ENCODE measurements around the gene IFT80. TPM values are rescaled to one million over a fixed set of nuclear protein-coding genes. Genes with fewer than 3 reads are reported as not detected.
"Not testable (repeated sequence)": the region's sequence is repeated elsewhere in the genome, so short reads cannot be mapped to it uniquely, and the experiment has no call there.

The IFT80 gene
- total RNA-seq, 1 experiment from 2014 or later, result 41.0 TPM

GRCh38 chr3:160278210-160278609 lies 120.8 kb downstream of the IFT80 start:
- no peak for DNase-seq (ENCODE audit: low spot score)

GRCh38 chr3:160265088-160265487 lies 133.9 kb downstream of the IFT80 start:
- DNase-seq (ENCODE audit: low spot score), result no peak

GRCh38 chr3:160260587-160261270 lies 138.3 kb downstream of the IFT80 start:
- no peak for DNase-seq (ENCODE audit: low spot score)

- DNase-seq (ENCODE audit: low spot score), result no peak
Measured at GRCh38 chr3:160259589-160259988, 139.4 kb downstream of the IFT80 start.

- DNase-seq (ENCODE audit: low spot score), result no peak
Measured at GRCh38 chr3:160257606-160258005, 141.4 kb downstream of the IFT80 start.

- no peak for DNase-seq (ENCODE audit: low spot score)
Measured at GRCh38 chr3:160253298-160253697, 145.7 kb downstream of the IFT80 start.

GRCh38 chr3:160247766-160248165 lies 151.3 kb downstream of the IFT80 start:
- DNase-seq (ENCODE audit: low spot score), result no peak

GRCh38 chr3:160245261-160245800 lies 153.7 kb downstream of the IFT80 start:
- DNase-seq (ENCODE audit: low spot score), result no peak

- not testable (repeated sequence) for DNase-seq (ENCODE audit: low spot score)
Measured at GRCh38 chr3:160240719-160241118, 158.3 kb downstream of the IFT80 start.

GRCh38 chr3:160232014-160232413 lies 167.0 kb downstream of the IFT80 start:
- DNase-seq (ENCODE audit: low spot score), result no peak

GRCh38 chr3:160227419-160227818 lies 171.6 kb downstream of the IFT80 start:
- DNase-seq (ENCODE audit: low spot score), result no peak

GRCh38 chr3:160226026-160226907 lies 172.8 kb downstream of the IFT80 start:
- no peak for DNase-seq (ENCODE audit: low spot score)

GRCh38 chr3:160225176-160226025 lies 173.6 kb downstream of the IFT80 start, which contains the start of gene C3orf80:
Gene C3orf80 (plus strand): TSS chr3:160225422. CDS start chr3:160225636, 214 bp downstream.
- peak; percentile 52 for DNase-seq (ENCODE audit: low spot score)

- DNase-seq (ENCODE audit: low spot score), result no peak
Measured at GRCh38 chr3:160224811-160225175, 174.2 kb downstream of the IFT80 start.

- no peak for DNase-seq (ENCODE audit: low spot score)
Measured at GRCh38 chr3:160224256-160224655, 174.8 kb downstream of the IFT80 start.

GRCh38 chr3:160221019-160221418 lies 178.0 kb downstream of the IFT80 start:
- no peak for DNase-seq (ENCODE audit: low spot score)

GRCh38 chr3:160220038-160220437 lies 179.0 kb downstream of the IFT80 start:
- no peak for DNase-seq (ENCODE audit: low spot score)

GRCh38 chr3:160218136-160218535 lies 180.9 kb downstream of the IFT80 start:
- DNase-seq (ENCODE audit: low spot score), result no peak

- no peak for DNase-seq (ENCODE audit: low spot score)
Measured at GRCh38 chr3:160217675-160218074, 181.3 kb downstream of the IFT80 start.

- DNase-seq (ENCODE audit: low spot score), result no peak
Measured at GRCh38 chr3:160213191-160213590, 185.8 kb downstream of the IFT80 start.

- peak; percentile 56 for DNase-seq (ENCODE audit: low spot score)
Measured at GRCh38 chr3:160210799-160211221, 188.2 kb downstream of the IFT80 start.

GRCh38 chr3:160210341-160210740 lies 188.7 kb downstream of the IFT80 start:
- DNase-seq (ENCODE audit: low spot score), result no peak
